ENCODE measurements around the gene SCP2D1. TPM values are rescaled to one million over a fixed set of nuclear protein-coding genes. Genes with fewer than 3 reads are reported as not detected.

SCP2D1 gene
- total and polyA plus RNA-seq, 2 of the 8 experiments (the other 6 are each of a cell fraction or from before 2014, with no cell fraction given) = not detected

DNA sequence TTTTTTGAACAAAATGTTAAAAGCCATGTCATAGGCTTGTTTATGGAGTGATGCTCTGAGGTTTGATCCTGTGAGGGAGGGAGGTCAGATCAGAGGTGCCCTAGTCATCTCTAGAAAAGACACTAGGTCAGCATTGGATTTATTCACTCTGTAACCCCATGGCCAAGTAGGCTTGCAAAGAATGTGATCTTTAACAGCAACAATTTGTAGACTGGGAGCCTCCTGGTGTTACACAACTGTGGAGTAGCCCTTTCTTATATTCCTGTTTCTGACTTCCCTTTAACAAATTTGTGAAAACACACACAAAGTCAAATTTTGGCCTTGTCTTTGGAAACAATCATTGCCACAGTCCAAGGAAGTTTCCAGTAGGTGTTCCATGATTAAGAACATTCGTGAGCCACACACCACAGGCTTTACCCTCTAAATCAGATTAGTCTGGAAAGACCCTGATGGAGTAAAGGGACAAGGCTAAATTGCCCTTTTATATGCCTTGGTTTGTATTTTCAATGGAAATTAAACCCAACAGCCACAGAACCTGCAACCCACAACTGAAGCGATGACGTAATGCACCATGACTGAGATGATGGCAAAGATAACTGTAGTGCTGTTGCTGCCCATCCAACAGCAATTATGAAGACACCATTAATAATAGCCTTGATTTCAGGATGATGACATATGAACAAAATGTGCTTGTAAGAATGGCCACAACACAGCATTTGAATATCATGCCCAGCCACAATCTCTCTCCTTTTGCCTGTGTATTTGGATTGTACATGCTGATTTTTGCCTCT lies 22.1 kb downstream of the SCP2D1 start:
- no peak overlapping the region for H4K5ac ChIP-seq (ENCODE audit: insufficient read length, low read depth, low read length)
- H3K79me1 ChIP-seq (ENCODE audit: low read depth, low read length) = no peaks in the 10 kb centered on the region
- no peak overlapping the region for H2AK5ac ChIP-seq (ENCODE audit: low read depth, low read length)
- FAIRE-seq (no peak), DNase-seq (ENCODE audit: low read depth in 1 of 2, low spot score in 2 of 2) (no peak)
- no peak overlapping the region for H2BK12ac ChIP-seq (ENCODE audit: low read depth, low read length)
- H3K4me3 ChIP-seq (ENCODE audit: extremely low read depth in 1 of 4, insufficient read depth in 2 of 4, low read depth in 3 of 4, low read length in 4 of 4) = no peak overlapping the region
- no peaks in the 10 kb centered on the region for H4K20me1 ChIP-seq (replicated peaks in 1 of 2; ENCODE audit: control insufficient read depth in 1 of 2, insufficient read depth in 2 of 2, low read length in 2 of 2)
- no peak overlapping the region for H3K27ac ChIP-seq (ENCODE audit: low read depth, low read length)
- no peak overlapping the region for H4K91ac ChIP-seq (replicated peaks; ENCODE audit: insufficient read length, low read length)
- H3K79me2 ChIP-seq (ENCODE audit: control insufficient read depth in 1 of 2, insufficient read depth in 2 of 2, low read length in 2 of 2) = no peaks in the 10 kb centered on the region
- no peak overlapping the region for H2AFZ ChIP-seq (ENCODE audit: low read length)
- H2BK15ac ChIP-seq (ENCODE audit: low read length) = no peak overlapping the region
- CTCF ChIA-PET (ENCODE audit: partially characterized antibody) = no interaction called here
- POLR2A ChIA-PET (ENCODE audit: partially characterized antibody) = no interaction called here
- H2BK20ac ChIP-seq (ENCODE audit: low read length) = no peak overlapping the region
- H3K4me2 ChIP-seq (ENCODE audit: insufficient read depth in 1 of 2, low read depth in 2 of 2, low read length in 2 of 2) = no peak overlapping the region
- WGBS, 2 experiments (ENCODE audit: extremely low coverage in 1 of 2, insufficient coverage in 1 of 2, insufficient read length in 1 of 2, insufficient replicate concordance in 2 of 2, low coverage in 1 of 2, low lambda C conversion rate in 2 of 2, missing lambda C conversion rate in 1 of 2) = 86% methylated on average over 3 of the region's 3 CpGs; no CpG with 5 or more reads in 1 of the 2 experiments
- no peak overlapping the region for H3K23ac ChIP-seq (ENCODE audit: insufficient read length)
- no peak overlapping the region for H4K8ac ChIP-seq (ENCODE audit: extremely low read depth, insufficient read depth, low read length)
- H2BK5ac ChIP-seq (ENCODE audit: low read depth, low read length) = no peak overlapping the region
- H3K4me1 ChIP-seq (replicated peaks in 1 of 4; ENCODE audit: control insufficient read depth in 3 of 4, insufficient read depth in 4 of 4, low read length in 3 of 4) = peaks cover 0 to 2% (median 0%) of the 10 kb centered on the region in 4 experiments; a peak in 1 of 7 replicates
- no peaks in the 10 kb centered on the region for H3K27me3 ChIP-seq (replicated peaks in 1 of 4; ENCODE audit: control insufficient read depth in 3 of 4, extremely low read depth in 1 of 4, insufficient read depth in 3 of 4, low read length in 3 of 4)
- H3K14ac ChIP-seq (ENCODE audit: insufficient read length) = no peak overlapping the region
- H3K36me3 ChIP-seq (ENCODE audit: control insufficient read depth in 2 of 4, insufficient read depth in 4 of 4, low read length in 3 of 4) = no peaks in the 10 kb centered on the region
- H3K4ac ChIP-seq (replicated peaks; ENCODE audit: insufficient read length, low read depth, low read length) = no peak overlapping the region
- no peak overlapping the region for H2BK120ac ChIP-seq (replicated peaks; ENCODE audit: low read depth, low read length)
- no peak overlapping the region for H3K18ac ChIP-seq (ENCODE audit: extremely low read depth, low read length)
- no peak overlapping the region for H3K9ac ChIP-seq (replicated peaks in 1 of 4; ENCODE audit: extremely low read depth in 1 of 4, low read depth in 3 of 4, low read length in 3 of 4)
- TF ChIP-seq POU5F1 (IDR thresholded peaks at IDR 0.05; ENCODE audit: low read depth, low read length) (no peak), ZNF274 (IDR thresholded peaks at IDR 0.05; ENCODE audit: borderline replicate concordance, extremely low read depth, low read length) (no peak), CBX5 (IDR thresholded peaks at IDR 0.05; ENCODE audit: low read depth, low read length) (no peak), HDAC6 (IDR thresholded peaks at IDR 0.05; ENCODE audit: low read depth, low read length) (no peak), ASH2L (IDR thresholded peaks at IDR 0.05; ENCODE audit: low read length) (no peak), POLR2A (IDR thresholded peaks at IDR 0.05; ENCODE audit: control extremely low read depth in 1 of 2, low read depth in 2 of 2, low read length in 2 of 2) (no peak), RFX5 (IDR thresholded peaks at IDR 0.05; ENCODE audit: borderline replicate concordance, low read depth, low read length) (no peak), SP1 (IDR thresholded peaks at IDR 0.05; ENCODE audit: low read depth, low read length) (no peak)
- no peaks in the 10 kb centered on the region for H3K23me2 ChIP-seq (ENCODE audit: low read depth, low read length)
- H3K56ac ChIP-seq (replicated peaks; ENCODE audit: insufficient read length, low read depth, low read length) = no peak overlapping the region
- no peaks in the 10 kb centered on the region for H3K9me3 ChIP-seq (ENCODE audit: insufficient read depth in 2 of 2, low read depth in 1 of 2, low read length in 1 of 2)
